Parathyroid adenoma (tissue), 2 donors: ENCODE data around the gene C8G.

Experiments
- H2AFZ ChIP-seq: fragments of 300-600 bp; sonication (generic); one replicate; pipeline ENCODE4 v1.7.0; 2017; ENCODE audit warnings: antibody characterized with exemption, mild to moderate bottlenecking
- H3K27ac ChIP-seq: fragments of 300-600 bp; sonication (generic); one replicate; pipeline ENCODE4 v1.7.0; 2017
- H3K27me3 ChIP-seq: fragments of 300-600 bp; sonication (generic); one replicate; pipeline ENCODE4 v1.7.0; 2017; ENCODE audit warnings: low read length; ENCODE audit not compliant: control insufficient read depth, insufficient read depth
- H3K36me3 ChIP-seq: fragments of 300-600 bp; sonication (generic); one replicate; pipeline ENCODE4 v1.7.0; 2017; ENCODE audit warnings: low read length; ENCODE audit not compliant: control insufficient read depth, insufficient read depth
- H3K4me1 ChIP-seq: fragments of 300-600 bp; sonication (generic); one replicate; pipeline ENCODE4 v1.7.0; 2017; ENCODE audit warnings: control low read depth
- H3K4me2 ChIP-seq: fragments of 300-600 bp; sonication (generic); one replicate; pipeline ENCODE4 v1.7.0; 2017; ENCODE audit warnings: low read length
- H3K4me3 ChIP-seq: fragments of 300-600 bp; sonication (generic); one replicate; pipeline ENCODE4 v1.7.0; 2017; ENCODE audit warnings: low read depth, low read length
- H3K79me2 ChIP-seq: fragments of 300-600 bp; sonication (generic); one replicate; pipeline ENCODE4 v1.7.0; 2017; ENCODE audit warnings: control low read depth
- H3K9ac ChIP-seq: fragments of 300-600 bp; sonication (generic); one replicate; pipeline ENCODE4 v1.7.0; 2017; ENCODE audit warnings: mild to moderate bottlenecking
- H3K9me3 ChIP-seq: fragments of 300-600 bp; sonication (generic); one replicate; pipeline ENCODE4 v1.7.0; 2017; ENCODE audit warnings: low read length; ENCODE audit not compliant: control insufficient read depth
- TF ChIP-seq, protein P1 (sequence below): fragments of 300-600 bp; sonication (generic); IDR thresholded peaks from one replicate; pipeline ENCODE4 v1.7.0; 2017; ENCODE audit warnings: antibody characterized with exemption, mild to moderate bottlenecking
- donor health status: primary hyperparathyroidism.

C8G gene

DNA sequence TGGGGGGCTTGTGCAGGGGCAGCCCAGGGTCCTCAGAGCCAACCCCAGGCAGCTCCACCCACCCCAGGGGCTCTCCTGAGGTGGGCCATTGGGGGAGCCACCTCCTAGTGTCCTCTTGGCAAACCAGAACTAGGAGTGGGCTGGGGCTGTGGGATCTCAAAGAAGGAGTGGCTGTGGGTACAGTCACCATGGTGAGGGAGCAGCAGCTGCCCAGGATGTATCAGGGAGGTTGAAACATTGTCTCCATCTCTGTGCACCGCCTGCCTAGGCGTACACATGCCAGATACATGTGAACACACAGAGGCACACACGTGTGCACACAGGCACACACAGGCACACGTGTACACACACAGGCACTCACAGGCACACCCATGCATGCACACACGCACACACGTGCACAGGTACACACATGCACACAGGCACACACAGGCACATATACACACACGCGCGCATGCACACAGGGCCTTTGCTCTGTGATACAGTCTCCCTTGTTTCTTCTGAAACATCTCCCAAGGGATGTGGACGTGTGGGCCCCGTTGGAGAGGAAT lies 17.7 kb downstream of the C8G start:
- Histone ChIP-seq H3K27me3 (no peaks in the 10 kb centered on the region), H3K4me2 (no peak overlapping the region), H3K9ac (no peak overlapping the region), H3K36me3 (no peaks in the 10 kb centered on the region), H3K27ac (no peak overlapping the region), H3K4me3 (no peak overlapping the region), H3K4me1 (no peaks in the 10 kb centered on the region), H3K9me3 (no peaks in the 10 kb centered on the region), H3K79me2 (no peaks in the 10 kb centered on the region), H2AFZ (no peak overlapping the region)
- TF ChIP-seq, protein P1, sequence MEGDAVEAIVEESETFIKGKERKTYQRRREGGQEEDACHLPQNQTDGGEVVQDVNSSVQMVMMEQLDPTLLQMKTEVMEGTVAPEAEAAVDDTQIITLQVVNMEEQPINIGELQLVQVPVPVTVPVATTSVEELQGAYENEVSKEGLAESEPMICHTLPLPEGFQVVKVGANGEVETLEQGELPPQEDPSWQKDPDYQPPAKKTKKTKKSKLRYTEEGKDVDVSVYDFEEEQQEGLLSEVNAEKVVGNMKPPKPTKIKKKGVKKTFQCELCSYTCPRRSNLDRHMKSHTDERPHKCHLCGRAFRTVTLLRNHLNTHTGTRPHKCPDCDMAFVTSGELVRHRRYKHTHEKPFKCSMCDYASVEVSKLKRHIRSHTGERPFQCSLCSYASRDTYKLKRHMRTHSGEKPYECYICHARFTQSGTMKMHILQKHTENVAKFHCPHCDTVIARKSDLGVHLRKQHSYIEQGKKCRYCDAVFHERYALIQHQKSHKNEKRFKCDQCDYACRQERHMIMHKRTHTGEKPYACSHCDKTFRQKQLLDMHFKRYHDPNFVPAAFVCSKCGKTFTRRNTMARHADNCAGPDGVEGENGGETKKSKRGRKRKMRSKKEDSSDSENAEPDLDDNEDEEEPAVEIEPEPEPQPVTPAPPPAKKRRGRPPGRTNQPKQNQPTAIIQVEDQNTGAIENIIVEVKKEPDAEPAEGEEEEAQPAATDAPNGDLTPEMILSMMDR: no peak

DNA sequence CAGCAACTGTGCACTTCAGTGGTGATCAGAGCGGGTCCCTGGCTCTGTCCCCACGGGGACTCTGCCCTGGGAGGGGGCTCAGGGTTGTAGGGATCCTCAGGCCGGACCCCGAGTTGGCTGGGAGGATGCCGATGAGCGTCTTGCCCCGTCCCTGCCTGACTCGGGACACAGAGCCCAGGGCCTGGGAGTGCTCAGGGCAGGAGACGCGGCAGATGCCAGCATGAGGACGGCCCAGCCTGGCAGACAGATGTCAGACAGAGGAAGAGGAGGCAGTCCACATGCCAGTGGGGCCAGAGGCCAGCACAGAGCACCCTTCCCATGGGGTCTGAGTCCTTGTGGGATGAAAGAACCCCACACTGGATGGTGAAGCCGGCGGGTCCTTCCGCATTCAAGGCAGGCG lies 18.3 kb downstream of the C8G start:
- no peak overlapping the region for H3K4me2 ChIP-seq
- no peak overlapping the region for H2AFZ ChIP-seq
- H3K4me1 ChIP-seq: no peaks in the 10 kb centered on the region
- no peak overlapping the region for H3K4me3 ChIP-seq
- no peaks in the 10 kb centered on the region for H3K9me3 ChIP-seq
- TF ChIP-seq, protein P1: no peak
- H3K27ac ChIP-seq: no peak overlapping the region
- H3K27me3 ChIP-seq: no peaks in the 10 kb centered on the region
- H3K79me2 ChIP-seq: no peaks in the 10 kb centered on the region
- no peak overlapping the region for H3K9ac ChIP-seq
- H3K36me3 ChIP-seq: no peaks in the 10 kb centered on the region

DNA sequence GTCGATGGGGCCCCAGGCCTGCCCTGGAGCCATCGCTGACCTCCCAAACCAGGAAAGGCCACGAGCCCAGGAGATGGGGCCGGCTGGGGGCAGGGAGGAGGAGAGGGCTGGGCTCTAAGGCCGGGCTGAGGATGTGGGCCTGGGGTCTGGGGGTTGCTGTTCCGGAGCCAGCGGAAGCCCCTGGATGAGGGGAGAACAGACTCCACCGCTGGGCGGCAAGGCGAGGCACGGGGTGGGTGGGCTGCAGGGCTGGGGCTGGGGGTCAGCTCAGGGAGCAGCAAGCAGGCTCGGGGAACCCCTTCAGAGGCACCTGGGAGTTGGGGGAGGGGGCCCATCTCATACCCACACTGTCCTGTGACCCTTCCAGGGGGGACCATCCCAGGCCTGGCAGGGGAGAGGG lies 18.7 kb downstream of the C8G start:
- Histone ChIP-seq H3K4me1 (no peaks in the 10 kb centered on the region), H3K4me3 (no peak overlapping the region), H3K79me2 (no peaks in the 10 kb centered on the region), H3K27me3 (no peaks in the 10 kb centered on the region), H3K4me2 (no peak overlapping the region), H3K9ac (no peak overlapping the region), H2AFZ (no peak overlapping the region), H3K27ac (no peak overlapping the region), H3K36me3 (no peaks in the 10 kb centered on the region), H3K9me3 (no peaks in the 10 kb centered on the region)
- TF ChIP-seq, protein P1: no peak

DNA sequence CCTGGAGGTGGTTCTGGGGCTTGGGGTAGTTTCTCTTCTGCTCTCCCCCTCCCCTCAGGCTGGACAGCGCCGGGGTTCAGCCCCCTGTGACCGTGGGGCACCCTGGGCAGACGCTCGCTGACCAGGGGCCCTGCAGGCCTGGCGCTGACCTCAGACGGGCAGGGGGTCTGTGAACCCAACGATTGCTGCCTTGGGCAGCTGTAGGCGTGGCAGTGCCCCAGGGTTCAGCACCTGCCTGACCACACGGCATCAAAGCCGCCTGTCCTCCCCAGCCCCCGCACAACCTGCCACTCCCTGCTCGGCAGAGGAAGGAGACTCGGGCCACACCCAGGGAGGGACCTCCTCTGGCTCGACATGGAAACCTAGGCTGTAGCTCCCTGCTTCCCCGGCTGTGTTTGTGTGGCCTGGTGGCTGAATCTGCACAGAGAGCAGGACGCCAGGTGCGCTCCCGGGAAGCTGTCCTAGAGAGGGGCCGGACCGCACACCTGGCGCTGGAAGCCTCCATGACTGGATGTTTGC lies 19.2 kb downstream of the C8G start:
- H3K36me3 ChIP-seq: no peaks in the 10 kb centered on the region
- H3K79me2 ChIP-seq: no peaks in the 10 kb centered on the region
- no peak overlapping the region for H3K27ac ChIP-seq
- H2AFZ ChIP-seq: no peak overlapping the region
- no peak overlapping the region for H3K4me2 ChIP-seq
- H3K27me3 ChIP-seq: no peaks in the 10 kb centered on the region
- H3K9ac ChIP-seq: no peak overlapping the region
- H3K4me3 ChIP-seq: no peak overlapping the region
- no peaks in the 10 kb centered on the region for H3K4me1 ChIP-seq
- TF ChIP-seq, protein P1: no peak
- no peaks in the 10 kb centered on the region for H3K9me3 ChIP-seq

DNA sequence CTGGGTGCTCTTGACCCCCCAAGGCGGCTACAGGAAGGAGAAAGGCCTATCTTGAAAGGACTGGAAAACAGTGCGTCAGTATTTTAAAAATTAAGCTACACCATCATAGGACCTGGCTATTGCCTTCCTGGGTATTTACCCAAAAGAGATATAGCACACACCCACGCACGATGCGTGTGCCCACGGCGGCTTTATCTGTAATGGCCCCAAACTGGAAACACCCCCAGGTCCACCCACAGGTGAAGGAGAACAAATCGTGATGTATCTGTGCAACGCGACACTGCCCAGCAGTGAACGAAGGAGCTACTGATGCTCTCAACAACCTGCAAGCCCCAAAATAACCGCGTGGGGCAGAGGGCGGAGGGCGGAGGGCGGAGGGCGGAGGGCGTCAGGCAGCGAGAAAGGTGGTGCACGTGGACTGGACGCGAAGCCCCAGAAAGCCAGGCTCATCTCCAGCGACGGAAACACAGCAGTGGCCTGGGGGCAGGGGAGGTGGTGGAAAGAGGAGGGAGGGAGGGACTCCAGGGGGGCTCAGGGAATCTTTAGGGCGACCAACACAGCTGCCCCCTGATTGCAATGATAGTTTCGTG lies 19.9 kb downstream of the C8G start:
- Histone ChIP-seq H3K4me1 (no peaks in the 10 kb centered on the region), H3K79me2 (no peaks in the 10 kb centered on the region), H3K36me3 (no peaks in the 10 kb centered on the region), H3K27ac (no peak overlapping the region), H2AFZ (no peak overlapping the region), H3K9ac (no peak overlapping the region), H3K4me2 (no peak overlapping the region), H3K27me3 (no peaks in the 10 kb centered on the region), H3K9me3 (no peaks in the 10 kb centered on the region), H3K4me3 (no peak overlapping the region)
- TF ChIP-seq, protein P1: no peak
